HG02623 (cell line): ENCODE results near the gene INPP5B.
A peak's percentile ranks its signal among the peaks of the same experiment; 100 is the strongest.
"Not testable (repeated sequence)": the region's sequence is repeated elsewhere in the genome, so short reads cannot be mapped to it uniquely, and the experiment has no call there.

Source experiments
- ATAC-seq: cut with Tn5 transposase; IDR thresholded peaks from one replicate; pipeline ENCODE4 v1.9.1; 2021; ENCODE audit warnings: moderate library complexity; ENCODE audit not compliant: unreplicated experiment

Gene INPP5B

GRCh38 chr1:37948841-37949240 is 2.0 kb upstream of the INPP5B start:
- no peak for ATAC-seq

- ATAC-seq: no peak
Measured at GRCh38 chr1:37948166-37948565, 1.3 kb upstream of the INPP5B start.

- ATAC-seq: no peak
Measured at GRCh38 chr1:37947364-37947763, 511 bp upstream of the INPP5B start.

- no peak for ATAC-seq
Measured at GRCh38 chr1:37945743-37946702, 830 bp downstream of the INPP5B start.

GRCh38 chr1:37945251-37945650 is 1.6 kb downstream of the INPP5B start:
- ATAC-seq: no peak

- no peak for ATAC-seq
Measured at GRCh38 chr1:37944816-37945215, 2.0 kb downstream of the INPP5B start.

- no peak for ATAC-seq
Measured at GRCh38 chr1:37944086-37944763, 2.6 kb downstream of the INPP5B start.

- no peak for ATAC-seq
Measured at GRCh38 chr1:37940299-37940947, 6.4 kb downstream of the INPP5B start.

- not testable (repeated sequence) for ATAC-seq
Measured at GRCh38 chr1:37936760-37937159, 10.1 kb downstream of the INPP5B start.

- ATAC-seq: no peak
Measured at GRCh38 chr1:37932759-37933158, 14.1 kb downstream of the INPP5B start.

- ATAC-seq: peak; percentile 95
Measured at GRCh38 chr1:37931361-37932158, 15.3 kb downstream of the INPP5B start.

GRCh38 chr1:37931102-37931360 is 15.8 kb downstream of the INPP5B start:
- ATAC-seq: no peak

- no peak for ATAC-seq
Measured at GRCh38 chr1:37930246-37931101, 16.4 kb downstream of the INPP5B start.

GRCh38 chr1:37926038-37926924 is 20.6 kb downstream of the INPP5B start:
- ATAC-seq: peak; percentile 41

GRCh38 chr1:37925316-37925715 is 21.5 kb downstream of the INPP5B start:
- ATAC-seq: no peak

- no peak for ATAC-seq
Measured at GRCh38 chr1:37923551-37923889, 23.3 kb downstream of the INPP5B start.

- ATAC-seq: no peak
Measured at GRCh38 chr1:37922767-37923550, 23.9 kb downstream of the INPP5B start.

- ATAC-seq: no peak
Measured at GRCh38 chr1:37919277-37919676, 27.6 kb downstream of the INPP5B start.
